Measurements from ENCODE around the gene PATJ.

GRCh38 chr1:62070384-62071011, 328.2 kb downstream of the PATJ start:
- TF ChIP-seq CTCF (IDR thresholded peaks at IDR 0.05), result peak in 1 of 7 experiments; percentile 34
- no peak for TF ChIP-seq POLR2A (IDR thresholded peaks at IDR 0.05)
- no peak for TF ChIP-seq POLR2AphosphoS5 (IDR thresholded peaks at IDR 0.05)
- TF ChIP-seq EP300 (IDR thresholded peaks at IDR 0.05), result no peak

Measured in stomach (tissue), 4 donors.